Neutrophil (primary cell): ENCODE data around the gene CHSY3.

ENCODE experiments used
- H3K27ac ChIP-seq: fragments of 200-600 bp; sonication (generic); 2 replicates; pipeline ENCODE4 v1.5.1; 2016; ENCODE audit warnings: mild to moderate bottlenecking, moderate library complexity
- H3K27me3 ChIP-seq: fragments of 200-600 bp; sonication (generic); 2 replicates; pipeline ENCODE4 v1.6.0; 2016; ENCODE audit warnings: mild to moderate bottlenecking
- H3K36me3 ChIP-seq: fragments of 200-600 bp; sonication (generic); 2 replicates; pipeline ENCODE4 v1.5.1; 2017
- H3K4me1 ChIP-seq, 2 experiments: fragments of 200-600 bp in 1 of 2; sonication (generic) in 1 of 2; 1 replicate in 1 of 2; 2 replicates in 1 of 2; pipeline versions ENCODE4 v1.5.1 to v1.6.1; 2013 to 2016; ENCODE audit warnings: low read depth in 1 of 2, low read length in 1 of 2, mild to moderate bottlenecking in 1 of 2, moderate library complexity in 1 of 2; ENCODE audit not compliant: control insufficient read depth in 1 of 2, insufficient read depth in 1 of 2
- H3K4me3 ChIP-seq, 2 experiments: fragments of 200-600 bp in 1 of 2; sonication (generic) in 1 of 2; 1 replicate in 1 of 2; 2 replicates in 1 of 2; pipeline ENCODE4 v1.5.1; 2013 to 2016; ENCODE audit warnings: low read depth in 1 of 2, low read length in 1 of 2, mild to moderate bottlenecking in 1 of 2, moderate library complexity in 1 of 2
- H3K9me3 ChIP-seq: fragments of 200-600 bp; sonication (generic); 2 replicates; pipeline ENCODE4 v1.5.1; 2016
- TF ChIP-seq, protein P1 (sequence below): fragments of 200-600 bp; sonication (generic); IDR thresholded peaks from 2 replicates; pipeline ENCODE4 v1.5.1; 2016; ENCODE audit warnings: antibody characterized with exemption

Gene CHSY3

GRCh38 chr5:129906177-129906887, 2.1 kb downstream of the CHSY3 start:
- no peak overlapping the region for H3K4me3 ChIP-seq

GRCh38 chr5:129909225-129909624, 5.0 kb downstream of the CHSY3 start:
- H3K4me3 ChIP-seq = no peak overlapping the region
- no peaks in the 10 kb centered on the region for H3K36me3 ChIP-seq
- H3K27ac ChIP-seq = no peak overlapping the region
- peaks cover 0 to 6% of the 10 kb centered on the region in 2 experiments for H3K4me1 ChIP-seq
- H3K27me3 ChIP-seq = peaks cover 55% of the 10 kb centered on the region
- TF ChIP-seq, protein P1, sequence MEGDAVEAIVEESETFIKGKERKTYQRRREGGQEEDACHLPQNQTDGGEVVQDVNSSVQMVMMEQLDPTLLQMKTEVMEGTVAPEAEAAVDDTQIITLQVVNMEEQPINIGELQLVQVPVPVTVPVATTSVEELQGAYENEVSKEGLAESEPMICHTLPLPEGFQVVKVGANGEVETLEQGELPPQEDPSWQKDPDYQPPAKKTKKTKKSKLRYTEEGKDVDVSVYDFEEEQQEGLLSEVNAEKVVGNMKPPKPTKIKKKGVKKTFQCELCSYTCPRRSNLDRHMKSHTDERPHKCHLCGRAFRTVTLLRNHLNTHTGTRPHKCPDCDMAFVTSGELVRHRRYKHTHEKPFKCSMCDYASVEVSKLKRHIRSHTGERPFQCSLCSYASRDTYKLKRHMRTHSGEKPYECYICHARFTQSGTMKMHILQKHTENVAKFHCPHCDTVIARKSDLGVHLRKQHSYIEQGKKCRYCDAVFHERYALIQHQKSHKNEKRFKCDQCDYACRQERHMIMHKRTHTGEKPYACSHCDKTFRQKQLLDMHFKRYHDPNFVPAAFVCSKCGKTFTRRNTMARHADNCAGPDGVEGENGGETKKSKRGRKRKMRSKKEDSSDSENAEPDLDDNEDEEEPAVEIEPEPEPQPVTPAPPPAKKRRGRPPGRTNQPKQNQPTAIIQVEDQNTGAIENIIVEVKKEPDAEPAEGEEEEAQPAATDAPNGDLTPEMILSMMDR = no peak
- H3K9me3 ChIP-seq = no peaks in the 10 kb centered on the region

More at GRCh38 chr5:129906177-129906887, 2.1 kb downstream of the CHSY3 start:
- no peak overlapping the region for H3K27ac ChIP-seq
- H3K27me3 ChIP-seq = peaks cover 83% of the 10 kb centered on the region
- no peaks in the 10 kb centered on the region for H3K9me3 ChIP-seq
- TF ChIP-seq, protein P1 = no peak
- no peaks in the 10 kb centered on the region for H3K36me3 ChIP-seq
- peaks cover 0 to 6% of the 10 kb centered on the region in 2 experiments for H3K4me1 ChIP-seq

- H3K4me1 ChIP-seq = no peaks in the 10 kb centered on the region
- TF ChIP-seq, protein P1 = no peak
- H3K4me3 ChIP-seq = no peak overlapping the region
- no peaks in the 10 kb centered on the region for H3K9me3 ChIP-seq
- no peaks in the 10 kb centered on the region for H3K36me3 ChIP-seq
- H3K27me3 ChIP-seq = peaks cover 20% of the 10 kb centered on the region
- no peak overlapping the region for H3K27ac ChIP-seq
Measured at GRCh38 chr5:129912601-129913255, 8.5 kb downstream of the CHSY3 start.

- no peaks in the 10 kb centered on the region for H3K4me1 ChIP-seq
- TF ChIP-seq, protein P1 = no peak
- H3K36me3 ChIP-seq = no peaks in the 10 kb centered on the region
Measured at GRCh38 chr5:129915415-129915814, 11.2 kb downstream of the CHSY3 start.

GRCh38 chr5:129917224-129917623, 13.0 kb downstream of the CHSY3 start:
- H3K4me1 ChIP-seq = no peaks in the 10 kb centered on the region
- H3K36me3 ChIP-seq = no peaks in the 10 kb centered on the region
- no peak overlapping the region for H3K27ac ChIP-seq
- H3K4me3 ChIP-seq = no peak overlapping the region
- TF ChIP-seq, protein P1 = no peak
- no peaks in the 10 kb centered on the region for H3K27me3 ChIP-seq
- no peaks in the 10 kb centered on the region for H3K9me3 ChIP-seq

More at GRCh38 chr5:129915415-129915814, 11.2 kb downstream of the CHSY3 start:
- H3K27me3 ChIP-seq = no peaks in the 10 kb centered on the region
- no peak overlapping the region for H3K27ac ChIP-seq
- H3K9me3 ChIP-seq = no peaks in the 10 kb centered on the region
- no peak overlapping the region for H3K4me3 ChIP-seq
